Esophagus muscularis mucosa (tissue), 3 donors: ENCODE measurements around the gene CDH20.

ENCODE experiments used
- POLR2A ChIP-seq: fragments of 450-650 bp; IDR thresholded peaks from one replicate; pipeline ENCODE4 v1.6.1; 2017; ENCODE audit warnings: antibody characterized with exemption, moderate library complexity, mild to moderate bottlenecking, low read depth
- POLR2AphosphoS5 ChIP-seq, 2 donors: sonication (generic); formaldehyde crosslinking; IDR thresholded peaks; one replicate each; pipeline ENCODE4 v1.6.1; 2017; ENCODE audit warnings: antibody characterized with exemption in 2 of 2
- TF ChIP-seq, protein P1 (sequence below), 3 experiments: fragments of 200-600 bp in 2 of 3; fragments of 450-650 bp in 1 of 3; sonication (generic) in 2 of 3; IDR thresholded peaks; one replicate each; pipeline ENCODE4 v1.5.1; 2017 to 2019; ENCODE audit warnings: antibody characterized with exemption in 3 of 3, mild to moderate bottlenecking in 2 of 3, moderate library complexity in 1 of 3

DNA sequence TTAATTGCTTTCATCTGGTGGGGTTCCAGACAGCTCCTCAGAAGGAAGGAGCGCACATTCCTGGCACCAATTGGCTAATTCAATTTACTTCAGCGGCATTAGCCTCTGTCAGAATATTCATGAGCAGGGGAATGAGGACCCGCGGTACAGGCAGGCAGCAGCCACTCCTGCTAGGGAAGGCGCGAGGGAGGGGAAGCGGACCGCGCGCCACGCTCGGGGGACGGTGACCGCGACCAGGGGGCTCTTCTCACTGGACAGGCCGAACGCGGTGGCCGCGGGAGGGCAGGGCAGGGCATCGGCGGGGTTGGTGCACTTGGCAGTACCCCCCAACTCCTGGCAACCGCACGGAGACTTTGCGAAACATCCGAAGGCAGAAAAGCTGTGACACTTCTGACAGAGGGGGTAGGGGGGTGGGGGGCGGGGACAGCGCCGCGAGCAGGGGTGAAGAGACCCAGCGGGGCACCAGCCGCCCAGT, at the start of gene CDH20:
- TF ChIP-seq, protein P1, sequence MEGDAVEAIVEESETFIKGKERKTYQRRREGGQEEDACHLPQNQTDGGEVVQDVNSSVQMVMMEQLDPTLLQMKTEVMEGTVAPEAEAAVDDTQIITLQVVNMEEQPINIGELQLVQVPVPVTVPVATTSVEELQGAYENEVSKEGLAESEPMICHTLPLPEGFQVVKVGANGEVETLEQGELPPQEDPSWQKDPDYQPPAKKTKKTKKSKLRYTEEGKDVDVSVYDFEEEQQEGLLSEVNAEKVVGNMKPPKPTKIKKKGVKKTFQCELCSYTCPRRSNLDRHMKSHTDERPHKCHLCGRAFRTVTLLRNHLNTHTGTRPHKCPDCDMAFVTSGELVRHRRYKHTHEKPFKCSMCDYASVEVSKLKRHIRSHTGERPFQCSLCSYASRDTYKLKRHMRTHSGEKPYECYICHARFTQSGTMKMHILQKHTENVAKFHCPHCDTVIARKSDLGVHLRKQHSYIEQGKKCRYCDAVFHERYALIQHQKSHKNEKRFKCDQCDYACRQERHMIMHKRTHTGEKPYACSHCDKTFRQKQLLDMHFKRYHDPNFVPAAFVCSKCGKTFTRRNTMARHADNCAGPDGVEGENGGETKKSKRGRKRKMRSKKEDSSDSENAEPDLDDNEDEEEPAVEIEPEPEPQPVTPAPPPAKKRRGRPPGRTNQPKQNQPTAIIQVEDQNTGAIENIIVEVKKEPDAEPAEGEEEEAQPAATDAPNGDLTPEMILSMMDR (IDR thresholded peaks at IDR 0.05) = no peak
- no peak for TF ChIP-seq POLR2AphosphoS5 (IDR thresholded peaks at IDR 0.05)
- TF ChIP-seq POLR2A = no peak
